Embryonic facial prominence (tissue), 1 donor: ENCODE data around the gene CUL7.
A peak's percentile ranks its signal among the peaks of the same experiment; 100 is the strongest.

ENCODE experiments used
- DNase-seq: peaks from one replicate; pipeline ENCODE4 v3.0.0-alpha.2; 2016; ENCODE audit errors: extremely low spot score

The CUL7 gene

GRCh38 chr6:43077333-43077809, 23.7 kb upstream of the CUL7 start:
- DNase-seq: no peak

GRCh38 chr6:43076464-43077332, 23.0 kb upstream of the CUL7 start:
- DNase-seq: no peak

DNA sequence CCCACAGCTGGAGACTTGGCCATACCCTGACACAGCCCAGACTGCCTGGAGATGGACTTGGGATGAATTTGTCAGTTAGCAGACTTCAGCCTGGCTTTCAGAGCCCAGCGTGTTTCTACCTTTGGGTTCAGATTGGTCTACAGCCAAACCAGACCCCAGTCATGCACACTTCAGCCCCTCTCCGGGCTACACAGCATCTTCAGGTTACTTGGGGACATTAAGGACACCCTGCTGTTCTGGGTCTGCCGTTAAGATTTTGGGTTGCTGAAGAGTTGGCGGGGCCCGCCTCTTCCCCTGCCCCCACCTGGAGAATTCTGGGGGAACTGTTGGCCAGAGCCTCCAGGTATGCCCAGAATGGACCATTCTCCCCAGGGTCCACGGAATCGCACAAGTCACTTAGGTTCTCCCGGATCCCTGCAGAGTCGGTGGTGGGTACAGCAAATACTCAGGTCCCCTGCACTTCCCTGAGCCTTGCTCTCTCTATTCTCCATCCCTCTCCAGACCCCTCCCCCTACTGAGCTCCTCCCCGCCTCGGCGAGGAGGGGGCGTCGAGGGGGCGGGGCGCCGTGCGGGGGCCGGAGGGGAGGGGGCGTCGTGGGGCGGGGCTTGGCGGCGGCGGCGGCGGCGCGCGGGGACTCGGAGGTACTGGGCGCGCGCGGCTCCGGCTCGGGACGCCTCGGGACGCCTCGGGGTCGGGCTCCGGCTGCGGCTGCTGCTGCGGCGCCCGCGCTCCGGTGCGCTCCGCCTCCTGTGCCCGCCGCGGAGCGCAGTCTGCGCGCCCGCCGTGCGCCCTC, 22.2 kb upstream of the CUL7 start, which contains the start of gene PTK7:
Gene PTK7, plus strand, starts transcription at position 645 of the 794 bp plus-strand sequence. CDS start 175 bp downstream, outside the sequence.
- peak; percentile 88 for DNase-seq

- DNase-seq: no peak
Observed at GRCh38 chr6:43074847-43075669, 21.4 kb upstream of the CUL7 start.

- no peak for DNase-seq
Observed at GRCh38 chr6:43070028-43070632, 16.5 kb upstream of the CUL7 start.

DNA sequence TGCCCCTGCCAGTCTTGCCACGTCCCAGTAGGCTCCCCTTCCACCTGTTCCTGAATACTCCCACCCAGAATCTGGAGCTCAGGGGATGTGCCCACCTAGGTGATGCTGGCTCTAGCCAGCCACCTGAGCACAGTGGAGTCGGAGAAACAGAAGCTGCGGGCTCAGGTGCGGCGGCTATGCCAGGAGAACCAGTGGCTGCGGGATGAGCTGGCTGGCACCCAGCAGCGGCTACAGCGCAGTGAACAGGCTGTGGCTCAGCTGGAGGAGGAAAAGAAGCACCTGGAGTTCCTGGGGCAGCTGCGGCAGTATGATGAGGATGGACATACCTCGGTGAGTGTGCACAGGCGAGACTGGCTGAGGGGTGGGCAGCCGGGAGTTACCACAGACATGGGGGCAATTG, 9.2 kb upstream of the CUL7 start:
- DNase-seq: no peak

- no peak for DNase-seq
Observed at GRCh38 chr6:43061861-43062260, 8.2 kb upstream of the CUL7 start.

DNA sequence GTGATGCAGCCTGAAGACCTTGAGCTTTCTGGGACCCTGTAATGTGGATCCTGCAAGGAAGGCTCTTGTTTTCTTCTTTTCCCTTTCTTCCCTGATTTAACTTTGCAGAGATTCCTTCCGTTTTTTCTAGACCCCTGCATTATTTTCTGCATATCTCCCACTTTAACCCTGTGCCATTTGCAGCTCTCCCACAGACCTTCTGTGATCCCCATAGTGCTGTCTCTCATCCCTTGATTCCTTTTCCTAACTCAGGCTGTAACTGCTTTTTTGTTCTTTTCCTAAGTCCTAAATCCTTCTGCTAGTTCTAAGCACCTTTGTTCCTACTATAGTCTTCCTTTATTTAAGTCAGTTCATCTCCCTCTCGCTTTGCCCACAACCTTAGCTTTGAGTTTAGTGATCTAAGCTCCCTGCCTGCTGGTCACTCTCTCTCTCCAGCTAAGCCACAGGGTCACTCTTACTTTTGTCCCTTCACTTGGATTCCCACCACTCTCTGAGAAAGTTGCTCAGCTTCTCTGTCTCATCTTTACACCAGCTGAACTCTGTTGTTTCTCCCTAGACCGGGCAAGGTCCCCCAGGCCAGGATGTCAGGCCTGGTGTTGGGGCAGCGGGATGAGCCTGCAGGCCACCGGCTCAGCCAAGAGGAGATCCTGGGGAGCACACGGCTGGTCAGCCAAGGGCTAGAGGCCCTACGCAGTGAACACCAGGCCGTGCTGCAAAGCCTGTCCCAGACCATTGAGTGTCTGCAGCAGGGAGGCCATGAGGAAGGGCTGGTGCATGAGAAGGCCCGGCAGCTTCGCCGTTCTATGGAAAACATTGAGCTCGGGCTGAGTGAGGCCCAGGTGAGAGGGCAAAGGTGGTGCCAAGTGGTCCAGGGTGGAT, 7.3 kb upstream of the CUL7 start:
- DNase-seq: no peak

GRCh38 chr6:43060034-43060754, 6.5 kb upstream of the CUL7 start:
- DNase-seq: no peak

DNA sequence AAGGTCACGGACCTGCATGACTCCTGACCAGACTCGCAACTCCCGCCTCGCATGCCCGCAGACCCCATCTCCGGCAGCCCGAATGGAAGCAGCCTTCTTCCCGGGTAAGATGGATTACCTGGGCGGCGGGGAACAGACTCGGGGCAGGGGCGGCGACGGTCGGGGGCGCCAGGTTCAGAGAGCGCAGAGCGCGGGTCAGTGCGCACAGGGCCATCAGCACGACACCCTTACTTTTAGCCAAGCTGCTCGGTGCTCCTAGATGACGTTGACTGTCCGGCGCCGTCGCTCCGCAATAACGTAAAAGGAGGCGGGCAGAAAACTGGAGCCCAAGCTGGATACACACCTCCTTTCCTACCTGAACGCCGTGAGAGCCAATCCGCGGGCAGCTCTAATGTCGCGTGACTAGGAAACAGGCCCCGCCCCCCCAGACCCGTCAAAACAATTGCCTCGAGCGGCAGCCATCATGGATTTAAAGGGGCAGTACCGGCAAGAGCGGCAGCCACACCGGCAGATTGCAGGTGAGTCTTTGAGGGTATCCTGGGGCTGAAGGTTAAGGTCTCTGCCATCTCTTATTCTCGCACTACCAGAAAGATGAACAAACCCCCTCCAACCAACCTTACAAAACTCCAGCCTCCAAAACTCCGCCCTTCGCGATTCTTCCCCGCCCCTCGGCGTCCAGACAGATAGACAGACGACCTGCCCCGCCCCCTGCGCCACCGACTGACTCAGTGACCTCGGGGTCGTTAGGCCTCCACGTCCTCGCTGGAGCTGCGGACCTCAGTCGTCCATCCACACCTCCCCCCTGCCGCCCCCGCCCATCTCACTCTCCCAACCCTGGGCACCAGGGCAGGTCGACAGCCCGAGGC, 5.8 kb upstream of the CUL7 start, which contains the start of the genes KLC4 and MRPL2:
Gene KLC4, plus strand, starts transcription at position 464 of the 866 bp plus-strand sequence. CDS start 1,705 bp downstream, outside the sequence.
Gene MRPL2, minus strand, starts transcription at position 267 of the 866 bp plus-strand sequence. Its CDS starts 53 bp downstream, at position 214.
- peak; percentile 98 for DNase-seq

GRCh38 chr6:43058531-43058930, 4.9 kb upstream of the CUL7 start:
- DNase-seq: no peak

DNA sequence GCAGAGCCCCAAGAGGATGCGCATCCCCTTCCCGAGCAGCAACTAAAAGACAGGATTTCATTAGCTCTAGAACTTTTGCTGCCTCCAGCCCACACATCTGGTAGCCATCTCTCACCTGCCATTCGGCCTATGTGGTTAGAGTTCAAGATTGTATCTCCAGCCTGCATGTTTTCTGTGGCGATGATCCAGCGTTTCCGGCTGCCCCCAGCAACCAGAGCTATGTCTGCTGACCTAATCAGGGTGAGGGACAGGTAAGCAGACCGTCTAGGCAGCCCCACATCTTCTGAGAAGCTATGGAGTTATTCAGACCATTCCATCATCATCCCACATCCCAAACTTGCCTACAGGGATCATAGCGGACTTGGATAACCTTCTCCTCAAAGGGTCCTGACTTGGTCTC, 2.3 kb upstream of the CUL7 start:
- DNase-seq: no peak

- no peak for DNase-seq
Observed at GRCh38 chr6:43054206-43054943, 724 bp upstream of the CUL7 start.

- no peak for DNase-seq
Observed at GRCh38 chr6:43052842-43053544, 658 bp downstream of the CUL7 start.

DNA sequence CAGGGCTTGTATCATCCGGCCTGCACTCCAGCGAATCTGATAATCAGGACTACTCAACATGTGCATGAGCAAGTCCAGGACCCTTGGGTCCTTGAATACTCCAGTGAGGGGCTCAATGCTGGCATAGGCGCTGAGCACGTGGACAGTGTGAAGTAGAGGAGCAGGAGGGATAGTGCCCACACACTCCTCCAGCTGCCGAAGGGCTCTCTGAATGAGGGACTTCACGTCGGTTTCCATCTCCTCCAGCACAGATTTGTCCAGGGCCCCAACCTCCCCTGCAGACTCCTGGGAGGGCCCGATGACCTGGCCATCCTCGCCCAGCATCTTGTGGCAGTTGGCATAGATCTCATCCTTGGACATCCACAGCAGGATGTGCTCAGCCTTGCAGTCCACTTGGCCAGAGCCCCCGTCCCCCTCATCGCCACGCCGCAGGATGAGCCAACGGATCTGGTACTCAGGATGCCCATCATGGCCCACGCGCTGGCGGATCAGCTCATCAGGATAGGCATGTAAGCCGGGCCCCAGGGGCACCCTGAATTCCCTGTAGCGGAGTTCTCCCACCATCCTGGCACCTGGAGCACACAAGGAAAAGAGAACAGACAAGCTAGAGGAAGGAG, 1.3 kb downstream of the CUL7 start:
- DNase-seq: no peak

GRCh38 chr6:43050981-43051380, 2.7 kb downstream of the CUL7 start:
- no peak for DNase-seq

DNA sequence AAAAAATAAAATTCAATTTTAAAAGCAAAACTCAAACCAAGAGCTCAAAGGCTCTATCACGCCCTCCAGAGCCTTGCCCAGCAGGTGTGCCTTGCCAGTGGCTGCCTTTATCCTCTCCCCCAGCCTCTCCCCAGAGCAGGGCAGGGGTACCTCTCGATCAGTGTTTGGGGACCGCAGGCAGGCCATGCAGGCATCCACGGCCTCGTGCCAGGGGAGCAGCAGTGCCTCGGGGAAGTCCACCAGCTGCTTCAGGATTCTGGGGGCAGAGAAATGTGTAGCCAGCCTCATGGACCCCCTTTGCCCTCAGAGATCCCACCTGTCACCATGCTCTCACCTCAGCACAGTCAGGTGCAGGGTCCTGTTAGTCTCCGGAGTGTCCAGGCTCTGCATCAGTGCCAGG, 5.7 kb downstream of the CUL7 start:
- no peak for DNase-seq
